GM21423 (cell line): ENCODE data around the gene KCTD19.

ENCODE experiments used
- ATAC-seq: cut with Tn5 transposase; IDR thresholded peaks from one replicate; pipeline ENCODE4 v1.9.1; 2021; ENCODE audit warnings: mild to moderate bottlenecking, moderate library complexity; ENCODE audit not compliant: unreplicated experiment

Gene KCTD19

GRCh38 chr16:67283826-67284555 is 42.5 kb downstream of the KCTD19 start:
- no peak for ATAC-seq

DNA sequence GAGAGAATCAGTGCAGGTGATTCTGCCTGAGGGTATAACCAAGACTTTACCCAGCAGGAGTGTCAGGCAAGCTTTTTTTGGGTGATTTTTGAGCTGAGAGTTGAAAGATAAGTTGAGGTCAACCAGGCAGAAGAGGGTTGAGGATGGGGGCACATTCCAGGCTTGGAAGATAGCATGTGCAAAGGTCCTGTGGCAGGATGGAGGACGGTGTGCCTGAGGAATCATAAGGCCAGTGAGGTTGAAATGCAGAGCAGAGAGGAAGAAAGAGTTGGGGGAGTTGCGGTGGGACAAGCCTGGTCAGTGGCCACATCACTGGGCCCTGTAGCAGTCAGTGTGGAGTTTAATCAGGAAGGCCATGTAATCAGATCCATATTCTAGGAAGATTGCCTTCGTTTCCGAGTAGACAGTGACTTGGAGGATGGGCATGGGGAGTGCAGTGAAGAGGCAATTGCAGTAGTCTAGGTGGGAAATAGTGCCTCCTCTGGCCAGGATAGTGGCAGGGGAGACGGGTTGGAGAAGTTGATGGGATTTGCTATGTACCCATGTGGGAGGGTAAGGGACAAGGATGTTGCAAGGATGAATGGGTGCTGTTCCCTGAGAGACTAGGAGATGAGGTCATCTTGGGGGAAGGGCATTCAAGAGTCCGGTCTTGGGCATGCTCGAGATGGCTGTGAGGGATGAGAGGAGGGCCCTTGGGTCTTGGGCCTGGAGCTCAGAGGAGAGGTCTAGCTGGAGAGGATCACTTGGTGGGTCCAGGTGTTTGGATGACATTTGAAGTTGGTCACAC is 43.3 kb downstream of the KCTD19 start:
- ATAC-seq: no peak

DNA sequence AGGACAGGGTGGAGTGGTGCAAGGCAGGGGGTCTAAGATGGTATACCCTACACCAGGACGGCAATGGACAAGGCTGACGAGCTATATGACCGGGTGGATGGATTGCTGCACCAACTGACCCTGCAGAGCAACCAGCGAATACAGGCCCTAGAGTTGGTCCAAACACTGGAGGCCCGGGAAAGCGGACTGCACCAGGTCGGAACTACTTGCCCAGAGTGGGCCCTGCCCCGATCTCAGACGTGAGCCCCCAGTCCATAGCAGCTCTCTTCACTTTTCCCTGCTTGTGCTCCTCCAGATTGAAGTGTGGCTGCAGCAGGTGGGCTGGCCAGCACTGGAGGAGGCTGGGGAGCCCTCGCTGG is 44.1 kb downstream of the KCTD19 start:
- ATAC-seq: no peak

- no peak for ATAC-seq
These were observed 44.8 kb downstream of the KCTD19 start for GRCh38 chr16:67281536-67282446.

- ATAC-seq: no peak
These were observed 46.2 kb downstream of the KCTD19 start for GRCh38 chr16:67280090-67281015.

DNA sequence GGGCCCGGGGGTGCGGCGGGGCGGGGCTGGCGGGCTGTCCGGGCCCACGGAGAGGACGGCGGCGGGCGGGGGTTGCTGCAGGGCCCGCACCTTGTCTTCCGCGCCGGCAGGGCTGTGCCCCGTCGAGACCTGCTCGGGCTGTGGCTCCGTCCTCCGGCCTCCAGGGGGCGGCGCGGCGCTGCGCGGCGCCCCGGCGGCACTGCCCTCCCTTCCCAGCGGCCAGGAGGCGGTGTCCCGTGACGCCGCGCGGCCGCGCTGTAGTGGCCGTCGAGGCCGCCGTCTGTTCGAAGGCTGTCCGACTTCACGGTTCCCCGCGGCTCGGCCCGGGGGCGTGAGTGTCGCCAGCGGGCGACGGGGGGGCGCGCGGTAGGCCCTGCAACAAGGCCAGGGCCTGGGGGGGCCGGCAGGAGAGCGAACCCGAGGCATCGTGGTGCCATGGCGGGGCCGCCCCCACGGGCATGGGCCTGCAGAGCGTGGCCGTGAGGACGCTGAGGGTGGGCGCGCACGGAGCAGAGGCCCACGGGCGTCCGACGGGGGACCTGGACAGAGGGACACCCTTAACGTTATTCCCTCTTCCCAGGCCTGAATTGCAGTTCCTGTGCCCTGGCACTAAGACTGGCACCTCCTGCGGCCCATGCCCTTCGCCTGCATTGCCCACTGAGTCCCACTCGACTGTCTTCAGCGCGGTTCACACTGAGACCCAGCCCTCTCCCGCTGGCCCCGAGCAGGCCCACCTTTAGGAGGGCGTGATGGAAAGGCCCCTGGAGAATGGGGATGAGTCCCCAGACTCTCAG is 47.0 kb downstream of the KCTD19 start, which contains the start of gene PLEKHG4:
Gene PLEKHG4 (plus strand): TSS at position 237 of the 794 bp plus-strand sequence. CDS start 513 bp downstream, at position 750.
- ATAC-seq: peak; percentile 79

DNA sequence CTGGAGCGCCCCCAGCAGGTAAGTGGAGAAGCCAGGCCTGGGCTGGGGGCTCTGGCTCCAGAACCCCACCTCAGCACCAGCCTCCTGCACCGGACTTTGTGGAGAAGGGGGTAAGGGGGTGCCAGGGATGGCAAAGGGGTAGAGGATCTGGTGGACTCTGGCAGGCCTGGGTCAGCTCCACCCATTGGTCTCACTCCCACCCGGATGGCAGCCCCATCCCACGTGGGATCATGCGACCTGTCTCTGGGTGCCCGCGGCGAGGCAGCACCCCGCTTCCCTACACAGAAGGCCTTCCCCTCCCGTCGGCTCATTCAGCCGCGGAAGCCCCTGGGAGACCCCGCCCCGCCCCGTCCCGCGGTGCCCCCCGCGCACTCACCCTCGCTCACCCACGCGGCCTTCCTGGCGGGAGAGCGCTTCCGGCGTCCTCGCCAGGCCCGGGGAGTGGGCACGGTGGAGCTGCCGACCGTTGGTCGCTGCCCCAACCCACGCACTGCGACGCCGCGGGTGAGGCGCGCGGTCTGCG is 47.7 kb downstream of the KCTD19 start:
- peak; percentile 26 for ATAC-seq

- ATAC-seq: no peak
These were observed 48.4 kb downstream of the KCTD19 start for GRCh38 chr16:67277999-67278772.

DNA sequence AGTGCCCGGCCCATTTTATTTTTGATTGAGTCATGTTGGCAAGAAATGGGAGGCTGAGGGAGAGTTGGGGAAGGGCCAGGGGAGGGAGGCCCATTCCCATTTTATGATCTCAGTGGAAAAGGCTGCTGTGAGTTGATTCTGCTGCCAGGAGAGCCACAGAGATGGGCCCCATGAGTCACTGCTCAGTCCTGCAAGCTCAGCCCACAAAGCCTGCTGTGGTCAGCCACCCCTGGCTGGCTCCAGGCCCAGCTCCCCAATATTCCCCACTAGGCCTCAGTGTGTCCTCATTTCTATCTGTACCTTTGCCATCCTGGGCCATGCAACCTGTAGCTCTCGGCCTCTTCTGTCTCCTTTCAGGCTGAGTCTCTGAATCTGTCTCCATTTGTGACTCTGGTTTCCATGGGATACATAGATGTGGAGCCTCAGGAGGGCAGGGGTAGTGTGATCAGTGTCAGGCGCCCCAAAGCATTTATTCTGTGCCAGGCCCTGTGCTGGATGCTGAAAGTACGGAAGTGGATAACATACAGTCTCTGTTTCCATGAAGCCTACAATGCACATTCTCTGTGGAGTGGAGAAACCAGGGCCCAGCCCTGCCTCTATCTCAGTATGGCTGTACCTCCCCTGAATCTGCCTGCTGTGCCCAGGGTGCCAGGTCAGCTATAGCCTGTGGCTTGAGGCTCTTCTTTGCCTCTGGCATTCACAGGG is 49.1 kb downstream of the KCTD19 start:
- ATAC-seq: no peak

- no peak for ATAC-seq
These were observed 51.2 kb downstream of the KCTD19 start for GRCh38 chr16:67275321-67275720.

- ATAC-seq: no peak
These were observed 55.1 kb downstream of the KCTD19 start for GRCh38 chr16:67271446-67271845.

DNA sequence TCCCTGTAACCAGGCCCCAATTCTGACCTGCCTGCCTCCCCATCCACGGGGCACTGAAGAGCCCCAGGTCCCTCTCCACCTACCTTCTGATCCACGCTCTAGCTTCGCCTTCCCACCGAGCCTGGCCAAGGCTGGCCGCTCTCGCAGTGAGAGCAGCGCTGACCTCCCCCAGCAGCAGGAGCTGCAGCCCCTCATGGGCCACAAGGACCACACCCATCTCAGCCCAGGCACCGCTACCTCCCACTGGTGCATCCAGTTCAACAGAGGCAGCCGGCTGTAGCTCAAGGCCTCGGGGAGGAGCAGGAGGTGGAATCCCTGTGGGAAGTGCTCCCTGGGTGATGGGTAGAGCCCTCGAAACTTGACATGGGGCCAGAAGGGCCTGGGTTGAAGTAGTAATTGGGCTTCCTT is 55.6 kb downstream of the KCTD19 start:
- no peak for ATAC-seq

DNA sequence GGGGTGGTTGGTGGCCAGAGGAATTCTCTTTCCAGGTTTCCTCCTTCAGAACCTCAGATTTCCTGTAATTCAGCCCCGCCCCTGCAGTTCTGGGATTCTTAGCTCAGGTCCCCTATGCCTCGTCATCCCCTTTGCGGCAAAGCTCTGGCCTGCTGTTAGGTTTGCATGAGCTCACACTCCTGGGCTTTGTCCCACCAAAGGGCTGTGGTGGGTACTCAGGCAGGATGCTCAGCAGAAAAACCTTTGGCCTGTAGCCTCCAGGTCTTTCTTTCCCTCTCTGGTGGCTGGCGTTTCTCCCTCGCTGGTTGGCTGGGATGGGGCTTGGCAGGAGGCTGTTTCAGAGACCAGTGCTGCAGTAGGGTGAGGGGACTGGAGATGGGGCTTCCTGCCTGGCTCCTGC is 56.8 kb downstream of the KCTD19 start:
- no peak for ATAC-seq

GRCh38 chr16:67268136-67268579 is 58.4 kb downstream of the KCTD19 start:
- ATAC-seq: no peak

DNA sequence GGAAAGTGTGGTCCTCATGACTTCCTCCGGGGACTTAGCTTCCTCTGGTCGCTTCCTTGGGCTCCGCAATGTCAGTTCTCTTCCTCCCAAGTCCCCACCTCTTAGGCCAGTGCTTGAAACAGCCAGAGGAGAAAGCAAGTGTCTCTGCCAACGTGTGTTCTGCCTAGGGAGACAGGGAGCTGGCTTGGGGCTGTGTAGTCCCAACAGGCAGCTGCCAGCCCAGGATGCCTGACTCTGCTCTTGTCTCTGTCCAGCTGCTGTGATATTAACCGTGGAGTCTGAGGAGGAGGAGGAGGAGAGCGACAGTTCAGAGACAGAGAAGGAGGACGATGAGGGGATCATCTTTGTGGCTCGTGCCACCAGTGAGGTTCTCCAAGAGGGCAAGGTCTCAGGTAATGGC is 60.7 kb downstream of the KCTD19 start:
- no peak for ATAC-seq

DNA sequence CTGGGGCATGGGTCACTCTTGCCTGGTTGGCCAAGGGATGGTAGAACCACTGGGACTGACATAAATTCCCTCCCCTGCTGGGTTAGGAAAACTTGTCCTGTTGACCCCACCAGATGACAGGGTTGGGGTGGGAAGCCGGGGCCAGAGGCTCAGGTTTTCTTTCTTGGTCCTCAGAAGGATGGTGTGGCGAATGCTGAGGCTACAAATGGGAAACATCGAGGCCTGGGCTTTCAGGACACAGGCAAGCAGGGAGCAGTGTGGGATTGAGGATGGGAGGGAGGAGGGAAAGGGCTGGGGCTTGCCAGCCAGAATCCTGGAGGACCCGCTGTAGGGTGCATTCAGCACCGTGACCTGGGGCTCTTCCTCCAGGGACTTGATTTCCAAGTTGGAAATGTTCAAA is 61.7 kb downstream of the KCTD19 start:
- ATAC-seq: no peak

- ATAC-seq: no peak
These were observed 62.3 kb downstream of the KCTD19 start for GRCh38 chr16:67264277-67264676.

DNA sequence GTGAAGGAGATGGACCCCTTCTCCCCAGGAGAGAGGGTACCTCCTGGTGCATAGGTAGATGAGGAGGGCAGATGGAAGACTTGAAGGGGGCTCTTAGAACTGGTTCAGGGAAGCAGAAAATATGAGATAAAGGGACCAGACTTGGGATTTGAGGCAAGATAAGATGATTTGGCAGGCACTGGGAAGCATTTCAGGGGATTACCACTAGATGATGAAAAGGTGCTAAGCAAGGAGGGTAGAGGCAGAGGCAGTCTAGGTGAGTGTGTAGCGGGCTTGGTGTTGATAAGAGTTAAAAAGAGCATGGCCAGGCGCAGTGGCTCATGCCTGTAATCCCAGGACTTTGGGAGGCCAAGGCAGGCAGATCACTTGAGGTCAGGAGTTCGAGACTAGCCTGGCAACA is 63.3 kb downstream of the KCTD19 start:
- no peak for ATAC-seq
